DND-41 (cell line): ENCODE data around the gene CCL20.

Experiments
- ATAC-seq: fragments of 200-7000 bp; cut with Tn5 transposase; 3 replicates; pipeline ENCODE4 v1.9.1; 2021; ENCODE audit warnings: low read depth; ENCODE audit not compliant: insufficient read depth
- DNase-seq: peaks from one replicate; pipeline ENCODE4 v3.0.0-alpha.2; 2020
- H2AFZ ChIP-seq: 2 replicates; pipeline ENCODE4 v1.6.0; 2012; ENCODE audit warnings: low read depth, low read length
- H3K27ac ChIP-seq: 2 replicates; pipeline ENCODE4 v1.5.1; 2012; ENCODE audit warnings: low read length, inconsistent platforms
- H3K27me3 ChIP-seq: fragments of 200-600 bp; sonication (generic); 2 replicates; pipeline ENCODE4 v1.6.0; 2012; ENCODE audit warnings: low read length, mild to moderate bottlenecking, inconsistent platforms; ENCODE audit not compliant: insufficient read depth, poor library complexity
- H3K36me3 ChIP-seq: 2 replicates; pipeline ENCODE4 v1.5.1; 2012; ENCODE audit warnings: low read length, inconsistent platforms; ENCODE audit not compliant: insufficient read depth
- H3K4me1 ChIP-seq: 2 replicates; pipeline ENCODE4 v1.5.1; 2012; ENCODE audit warnings: mild to moderate bottlenecking, low read length; ENCODE audit not compliant: insufficient read depth
- H3K4me2 ChIP-seq: 2 replicates; pipeline ENCODE4 v1.6.0; 2012; ENCODE audit warnings: mild to moderate bottlenecking, moderate library complexity, low read length, inconsistent platforms; ENCODE audit not compliant: insufficient read depth
- H3K4me3 ChIP-seq, 2 experiments: fragments of 200-600 bp in 1 of 2; shearing (Covaris generic) in 1 of 2; 2 replicates each; pipeline ENCODE4 v1.5.1; 2012 to 2016; ENCODE audit warnings: inconsistent platforms in 2 of 2, low read length in 2 of 2, mild to moderate bottlenecking in 2 of 2, low read depth in 1 of 2, moderate library complexity in 1 of 2
- H3K79me2 ChIP-seq: 2 replicates; pipeline ENCODE4 v1.6.0; 2012; ENCODE audit warnings: low read length, inconsistent platforms; ENCODE audit not compliant: insufficient read depth
- H3K9ac ChIP-seq: 2 replicates; pipeline ENCODE4 v1.6.0; 2012; ENCODE audit warnings: low read depth, mild to moderate bottlenecking, inconsistent platforms, low read length, moderate library complexity
- H3K9me3 ChIP-seq: 2 replicates; pipeline ENCODE4 v1.5.1; 2012; ENCODE audit warnings: low read length, moderate library complexity, mild to moderate bottlenecking, inconsistent platforms; ENCODE audit not compliant: insufficient read depth, severe bottlenecking
- H4K20me1 ChIP-seq: 2 replicates; pipeline ENCODE4 v1.6.0; 2012; ENCODE audit warnings: low read length; ENCODE audit not compliant: insufficient read depth
- CTCF ChIP-seq: IDR thresholded peaks from 2 replicates; pipeline ENCODE4 v1.5.1; 2012; ENCODE audit warnings: borderline replicate concordance, low read length, moderate library complexity, mild to moderate bottlenecking; ENCODE audit not compliant: poor library complexity, severe bottlenecking; ENCODE audit errors: extremely low read depth
- EZH2 ChIP-seq: IDR thresholded peaks from 3 replicates; pipeline ENCODE4 v1.6.1; 2012; ENCODE audit warnings: borderline replicate concordance, low read depth, mild to moderate bottlenecking, moderate library complexity, low read length, inconsistent platforms; ENCODE audit not compliant: severe bottlenecking

CCL20 gene

GRCh38 chr2:227813562-227814353, at the start of gene CCL20:
Gene CCL20 (plus strand): TSS chr2:227813842. CDS start chr2:227813912, 70 bp downstream.
- Histone ChIP-seq H3K4me2 (no peak within 1 kb of the TSS), H4K20me1 (no peaks in the 10 kb centered on the region), H3K4me1 (no peaks in the 10 kb centered on the region), H3K4me3 (no peak within 1 kb of the TSS), H3K36me3 (no peaks in the 10 kb centered on the region), H3K79me2 (no peaks in the 10 kb centered on the region), H2AFZ (no peak within 1 kb of the TSS), H3K27me3 (no peaks in the 10 kb centered on the region), H3K9me3 (no peaks in the 10 kb centered on the region), H3K27ac (no peak within 1 kb of the TSS), H3K9ac (no peak within 1 kb of the TSS)
- ATAC-seq = no peak
- TF ChIP-seq EZH2 (no peak), CTCF (no peak)
- DNase-seq = no peak

- H3K4me1 ChIP-seq = no peaks in the 10 kb centered on the region
- no peak overlapping the region for H3K4me2 ChIP-seq
- no peaks in the 10 kb centered on the region for H4K20me1 ChIP-seq
These were observed 47.8 kb upstream of the CCL20 start for GRCh38 chr2:227765788-227766372.

GRCh38 chr2:227766373-227766883, 47.2 kb upstream of the CCL20 start:
- peak; percentile 55 for DNase-seq

More at GRCh38 chr2:227765788-227766372, 47.8 kb upstream of the CCL20 start:
- Histone ChIP-seq H3K9ac (no peak overlapping the region), H3K4me3 (no peak overlapping the region), H3K79me2 (no peaks in the 10 kb centered on the region), H3K36me3 (no peaks in the 10 kb centered on the region), H3K9me3 (no peaks in the 10 kb centered on the region), H2AFZ (no peak overlapping the region), H3K27ac (no peak overlapping the region), H3K27me3 (no peaks in the 10 kb centered on the region)
- DNase-seq (no peak), ATAC-seq (no peak)
- no peak for TF ChIP-seq EZH2
- no peak for TF ChIP-seq CTCF

More at GRCh38 chr2:227766373-227766883, 47.2 kb upstream of the CCL20 start:
- H3K9me3 ChIP-seq = no peaks in the 10 kb centered on the region
- no peak overlapping the region for H3K27ac ChIP-seq
- H3K36me3 ChIP-seq = no peaks in the 10 kb centered on the region
- TF ChIP-seq CTCF (peak; percentile 85), EZH2 (no peak)
- no peak overlapping the region for H2AFZ ChIP-seq
- peak; percentile 87 for ATAC-seq
- no peaks in the 10 kb centered on the region for H3K79me2 ChIP-seq
- H3K27me3 ChIP-seq = no peaks in the 10 kb centered on the region
- H3K4me3 ChIP-seq = no peak overlapping the region
- H3K4me1 ChIP-seq = no peaks in the 10 kb centered on the region
- H3K9ac ChIP-seq = no peak overlapping the region
- no peaks in the 10 kb centered on the region for H4K20me1 ChIP-seq
- H3K4me2 ChIP-seq = no peak overlapping the region
